B cell (primary cell): ENCODE results near the gene MUC6.

Experiments
- CTCF ChIP-seq: fragments of 200-600 bp; IDR thresholded peaks from one replicate; pipeline ENCODE4 v1.8.0; 2022; ENCODE audit warnings: antibody characterized with exemption, mild to moderate bottlenecking
- EZH2 ChIP-seq: IDR thresholded peaks from 2 replicates; pipeline ENCODE4 v1.6.1; 2012; ENCODE audit warnings: borderline replicate concordance, low read depth, mild to moderate bottlenecking, moderate library complexity, low read length; ENCODE audit not compliant: insufficient read depth, poor library complexity, severe bottlenecking

GRCh38 chr11:1030556-1030955, 6.0 kb downstream of the MUC6 start:
- TF ChIP-seq CTCF (no peak), EZH2 (no peak)
